ENCODE data around the gene ATP9B. TPM values are rescaled to one million over a fixed set of nuclear protein-coding genes. Genes with fewer than 3 reads are reported as not detected.

The ATP9B gene
- total RNA-seq, 1 experiment from 2014 or later = 44.4 TPM

- in situ Hi-C loops (cut with HindIII; ENCODE audit: low pct_unique_long_range_greater_than_20kb, low sequenced_read_pairs) = no loop called here
- DNase-seq (ENCODE audit: low read depth, low spot score) (no peak), ATAC-seq (peak; percentile 36)
- TF ChIP-seq, protein P1, sequence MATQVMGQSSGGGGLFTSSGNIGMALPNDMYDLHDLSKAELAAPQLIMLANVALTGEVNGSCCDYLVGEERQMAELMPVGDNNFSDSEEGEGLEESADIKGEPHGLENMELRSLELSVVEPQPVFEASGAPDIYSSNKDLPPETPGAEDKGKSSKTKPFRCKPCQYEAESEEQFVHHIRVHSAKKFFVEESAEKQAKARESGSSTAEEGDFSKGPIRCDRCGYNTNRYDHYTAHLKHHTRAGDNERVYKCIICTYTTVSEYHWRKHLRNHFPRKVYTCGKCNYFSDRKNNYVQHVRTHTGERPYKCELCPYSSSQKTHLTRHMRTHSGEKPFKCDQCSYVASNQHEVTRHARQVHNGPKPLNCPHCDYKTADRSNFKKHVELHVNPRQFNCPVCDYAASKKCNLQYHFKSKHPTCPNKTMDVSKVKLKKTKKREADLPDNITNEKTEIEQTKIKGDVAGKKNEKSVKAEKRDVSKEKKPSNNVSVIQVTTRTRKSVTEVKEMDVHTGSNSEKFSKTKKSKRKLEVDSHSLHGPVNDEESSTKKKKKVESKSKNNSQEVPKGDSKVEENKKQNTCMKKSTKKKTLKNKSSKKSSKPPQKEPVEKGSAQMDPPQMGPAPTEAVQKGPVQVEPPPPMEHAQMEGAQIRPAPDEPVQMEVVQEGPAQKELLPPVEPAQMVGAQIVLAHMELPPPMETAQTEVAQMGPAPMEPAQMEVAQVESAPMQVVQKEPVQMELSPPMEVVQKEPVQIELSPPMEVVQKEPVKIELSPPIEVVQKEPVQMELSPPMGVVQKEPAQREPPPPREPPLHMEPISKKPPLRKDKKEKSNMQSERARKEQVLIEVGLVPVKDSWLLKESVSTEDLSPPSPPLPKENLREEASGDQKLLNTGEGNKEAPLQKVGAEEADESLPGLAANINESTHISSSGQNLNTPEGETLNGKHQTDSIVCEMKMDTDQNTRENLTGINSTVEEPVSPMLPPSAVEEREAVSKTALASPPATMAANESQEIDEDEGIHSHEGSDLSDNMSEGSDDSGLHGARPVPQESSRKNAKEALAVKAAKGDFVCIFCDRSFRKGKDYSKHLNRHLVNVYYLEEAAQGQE (IDR thresholded peaks at IDR 0.05; ENCODE audit: insufficient read depth in 1 of 2, low read depth in 2 of 2, low read length in 1 of 2) = no peak
- no peak for TF ChIP-seq SIN3A (IDR thresholded peaks at IDR 0.05; ENCODE audit: borderline replicate concordance, insufficient read depth, low read depth, low read length)
- no peak for TF ChIP-seq TCF7L2 (IDR thresholded peaks at IDR 0.05; ENCODE audit: low read depth, low read length)
- no peak for TF ChIP-seq POLR2AphosphoS5 (IDR thresholded peaks at IDR 0.05; ENCODE audit: low read depth, low read length)
- CTCF ChIA-PET = interaction anchor here (0.6 kb wide), 1 partner anchor 206 kb away, joined by 3 read pairs; no protein-coding TSS in a partner anchor
- Histone ChIP-seq H3K9me3 (ENCODE audit: control insufficient read depth, insufficient read depth, low read depth, low read length) (no peaks in the 10 kb centered on the region), H3K4me3 (ENCODE audit: low read depth in 2 of 2, low read length in 2 of 2) (no peak overlapping the region), H3K27ac (ENCODE audit: low read length) (no peak overlapping the region), H3K36me3 (ENCODE audit: control insufficient read depth, insufficient read depth, low read length) (no peaks in the 10 kb centered on the region), H3K27me3 (ENCODE audit: control insufficient read depth, insufficient read depth, low read length) (no peaks in the 10 kb centered on the region), H3K4me1 (ENCODE audit: control insufficient read depth, insufficient read depth, low read length) (no peaks in the 10 kb centered on the region)
- POLR2A ChIA-PET = no interaction called here
- intact Hi-C loops (cut with micrococcal nuclease; ENCODE audit: unreplicated experiment) = no loop called here
- no TSS peak for BruUV-seq (replicated peaks)
These were observed 42.7 kb upstream of the ATP9B start for GRCh38 chr18:79026491-79026890.

- intact Hi-C loops (cut with micrococcal nuclease; ENCODE audit: unreplicated experiment) = no loop called here
- H3K4me3 ChIP-seq (ENCODE audit: low read depth in 2 of 2, low read length in 2 of 2) = no peak overlapping the region
- DNase-seq (ENCODE audit: low read depth, low spot score) = no peak
- BruUV-seq (replicated peaks) = no TSS peak
- H3K36me3 ChIP-seq (ENCODE audit: control insufficient read depth, insufficient read depth, low read length) = no peaks in the 10 kb centered on the region
- POLR2A ChIA-PET = no interaction called here
- H3K9me3 ChIP-seq (ENCODE audit: control insufficient read depth, insufficient read depth, low read depth, low read length) = no peaks in the 10 kb centered on the region
- TF ChIP-seq SIN3A (IDR thresholded peaks at IDR 0.05; ENCODE audit: borderline replicate concordance, insufficient read depth, low read depth, low read length) = no peak
- TF ChIP-seq, protein P1 (IDR thresholded peaks at IDR 0.05; ENCODE audit: insufficient read depth in 1 of 2, low read depth in 2 of 2, low read length in 1 of 2) = no peak
- no peak for TF ChIP-seq TCF7L2 (IDR thresholded peaks at IDR 0.05; ENCODE audit: low read depth, low read length)
- TF ChIP-seq POLR2AphosphoS5 (IDR thresholded peaks at IDR 0.05; ENCODE audit: low read depth, low read length) = no peak
- no peak for TF ChIP-seq CTCF (IDR thresholded peaks at IDR 0.05)
- in situ Hi-C loops (cut with HindIII; ENCODE audit: low pct_unique_long_range_greater_than_20kb, low sequenced_read_pairs) = no loop called here
- H3K4me1 ChIP-seq (ENCODE audit: control insufficient read depth, insufficient read depth, low read length) = no peaks in the 10 kb centered on the region
- H3K27ac ChIP-seq (ENCODE audit: low read length) = no peak overlapping the region
- CTCF ChIA-PET = no interaction called here
- no peak for ATAC-seq
- no peaks in the 10 kb centered on the region for H3K27me3 ChIP-seq (ENCODE audit: control insufficient read depth, insufficient read depth, low read length)
These were observed 38.5 kb upstream of the ATP9B start for GRCh38 chr18:79030680-79031079.

Measured in Panc1 (cell line).